H1 (cell line): Measurements from ENCODE around the gene S100A12.

Source experiments
- CHD2 ChIP-seq: IDR thresholded peaks from 2 replicates; pipeline ENCODE4 v1.6.1; 2012; ENCODE audit warnings: low read length, improper control_type of control experiment
- POLR2A ChIP-seq, 2 experiments: IDR thresholded peaks; 1 replicate in 1 of 2; 2 replicates in 1 of 2; pipeline ENCODE4 v1.6.1; 2011; ENCODE audit warnings: low read depth in 2 of 2, low read length in 2 of 2, mild to moderate bottlenecking in 2 of 2; ENCODE audit errors: control extremely low read depth in 1 of 2
- POLR2AphosphoS5 ChIP-seq: IDR thresholded peaks from 2 replicates; pipeline ENCODE4 v1.6.1; 2011; ENCODE audit warnings: low read depth, low read length
- RAD21 ChIP-seq, 2 experiments: IDR thresholded peaks in 1 of 2; conservative IDR thresholded peaks in 1 of 2; 2 replicates each; pipeline ENCODE4 v1.6.1; 2011; ENCODE audit warnings: low read depth in 2 of 2, low read length in 2 of 2, improper control_type of control experiment in 1 of 2, inconsistent platforms in 1 of 2, mild to moderate bottlenecking in 1 of 2, moderate library complexity in 1 of 2
- RFX5 ChIP-seq: IDR thresholded peaks from 2 replicates; pipeline ENCODE4 v1.6.1; 2011; ENCODE audit warnings: low read depth, low read length, improper control_type of control experiment, borderline replicate concordance
- SUZ12 ChIP-seq: fragments of 200-600 bp; sonication (generic); IDR thresholded peaks from 2 replicates; pipeline ENCODE4 v1.6.1; 2012; ENCODE audit warnings: mild to moderate bottlenecking, inconsistent platforms, low read length, moderate library complexity, mixed read lengths
- TF ChIP-seq, protein P1 (sequence below), 3 experiments: IDR thresholded peaks; 1 replicate in 2 of 3; 2 replicates in 1 of 3; pipeline versions ENCODE4 v1.5.1 to v1.6.1; 2011; ENCODE audit warnings: low read length in 3 of 3, mild to moderate bottlenecking in 3 of 3, inconsistent platforms in 2 of 3, low read depth in 1 of 3, moderate library complexity in 1 of 3; ENCODE audit not compliant: insufficient read depth in 1 of 3; ENCODE audit errors: control extremely low read depth in 1 of 3
- TF ChIP-seq, protein P2 (sequence below): fragments of 300-600 bp; sonication (generic); IDR thresholded peaks from 2 replicates; pipeline ENCODE4 v1.7.1; 2012; ENCODE audit warnings: low read length, moderate library complexity, mild to moderate bottlenecking, inconsistent platforms; ENCODE audit not compliant: insufficient replicate concordance
- TF ChIP-seq, protein P3 (sequence below): IDR thresholded peaks from 2 replicates; pipeline ENCODE4 v1.6.1; 2011; ENCODE audit warnings: low read length, improper control_type of control experiment

DNA sequence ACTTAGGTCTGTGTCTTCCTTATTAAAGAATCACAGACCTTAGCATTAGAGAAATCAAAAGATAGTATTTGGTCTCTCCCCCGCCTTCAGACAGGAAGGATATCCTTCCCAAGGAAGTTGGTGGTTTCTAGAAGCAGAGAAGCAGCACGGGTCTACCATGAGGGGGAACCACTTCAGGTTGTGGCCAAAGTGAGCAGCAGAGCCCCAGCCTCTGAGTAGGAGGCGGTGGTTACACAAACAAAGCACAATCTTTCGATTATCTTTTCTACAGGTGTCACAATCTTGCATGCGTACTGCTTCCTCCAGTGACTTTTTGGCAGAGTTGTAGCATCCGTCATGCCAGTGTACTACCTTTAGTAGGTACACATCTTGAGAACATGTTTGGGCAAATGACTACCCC lies 35.6 kb downstream of the S100A12 start:
- TF ChIP-seq, protein P1, sequence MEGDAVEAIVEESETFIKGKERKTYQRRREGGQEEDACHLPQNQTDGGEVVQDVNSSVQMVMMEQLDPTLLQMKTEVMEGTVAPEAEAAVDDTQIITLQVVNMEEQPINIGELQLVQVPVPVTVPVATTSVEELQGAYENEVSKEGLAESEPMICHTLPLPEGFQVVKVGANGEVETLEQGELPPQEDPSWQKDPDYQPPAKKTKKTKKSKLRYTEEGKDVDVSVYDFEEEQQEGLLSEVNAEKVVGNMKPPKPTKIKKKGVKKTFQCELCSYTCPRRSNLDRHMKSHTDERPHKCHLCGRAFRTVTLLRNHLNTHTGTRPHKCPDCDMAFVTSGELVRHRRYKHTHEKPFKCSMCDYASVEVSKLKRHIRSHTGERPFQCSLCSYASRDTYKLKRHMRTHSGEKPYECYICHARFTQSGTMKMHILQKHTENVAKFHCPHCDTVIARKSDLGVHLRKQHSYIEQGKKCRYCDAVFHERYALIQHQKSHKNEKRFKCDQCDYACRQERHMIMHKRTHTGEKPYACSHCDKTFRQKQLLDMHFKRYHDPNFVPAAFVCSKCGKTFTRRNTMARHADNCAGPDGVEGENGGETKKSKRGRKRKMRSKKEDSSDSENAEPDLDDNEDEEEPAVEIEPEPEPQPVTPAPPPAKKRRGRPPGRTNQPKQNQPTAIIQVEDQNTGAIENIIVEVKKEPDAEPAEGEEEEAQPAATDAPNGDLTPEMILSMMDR (IDR thresholded peaks at IDR 0.05; ENCODE audit: control extremely low read depth in 1 of 3, insufficient read depth in 1 of 3, low read depth in 1 of 3, low read length in 3 of 3) = no peak
- TF ChIP-seq POLR2A (IDR thresholded peaks at IDR 0.05; ENCODE audit: control extremely low read depth in 1 of 2, low read depth in 2 of 2, low read length in 2 of 2) = no peak
- TF ChIP-seq, protein P2, sequence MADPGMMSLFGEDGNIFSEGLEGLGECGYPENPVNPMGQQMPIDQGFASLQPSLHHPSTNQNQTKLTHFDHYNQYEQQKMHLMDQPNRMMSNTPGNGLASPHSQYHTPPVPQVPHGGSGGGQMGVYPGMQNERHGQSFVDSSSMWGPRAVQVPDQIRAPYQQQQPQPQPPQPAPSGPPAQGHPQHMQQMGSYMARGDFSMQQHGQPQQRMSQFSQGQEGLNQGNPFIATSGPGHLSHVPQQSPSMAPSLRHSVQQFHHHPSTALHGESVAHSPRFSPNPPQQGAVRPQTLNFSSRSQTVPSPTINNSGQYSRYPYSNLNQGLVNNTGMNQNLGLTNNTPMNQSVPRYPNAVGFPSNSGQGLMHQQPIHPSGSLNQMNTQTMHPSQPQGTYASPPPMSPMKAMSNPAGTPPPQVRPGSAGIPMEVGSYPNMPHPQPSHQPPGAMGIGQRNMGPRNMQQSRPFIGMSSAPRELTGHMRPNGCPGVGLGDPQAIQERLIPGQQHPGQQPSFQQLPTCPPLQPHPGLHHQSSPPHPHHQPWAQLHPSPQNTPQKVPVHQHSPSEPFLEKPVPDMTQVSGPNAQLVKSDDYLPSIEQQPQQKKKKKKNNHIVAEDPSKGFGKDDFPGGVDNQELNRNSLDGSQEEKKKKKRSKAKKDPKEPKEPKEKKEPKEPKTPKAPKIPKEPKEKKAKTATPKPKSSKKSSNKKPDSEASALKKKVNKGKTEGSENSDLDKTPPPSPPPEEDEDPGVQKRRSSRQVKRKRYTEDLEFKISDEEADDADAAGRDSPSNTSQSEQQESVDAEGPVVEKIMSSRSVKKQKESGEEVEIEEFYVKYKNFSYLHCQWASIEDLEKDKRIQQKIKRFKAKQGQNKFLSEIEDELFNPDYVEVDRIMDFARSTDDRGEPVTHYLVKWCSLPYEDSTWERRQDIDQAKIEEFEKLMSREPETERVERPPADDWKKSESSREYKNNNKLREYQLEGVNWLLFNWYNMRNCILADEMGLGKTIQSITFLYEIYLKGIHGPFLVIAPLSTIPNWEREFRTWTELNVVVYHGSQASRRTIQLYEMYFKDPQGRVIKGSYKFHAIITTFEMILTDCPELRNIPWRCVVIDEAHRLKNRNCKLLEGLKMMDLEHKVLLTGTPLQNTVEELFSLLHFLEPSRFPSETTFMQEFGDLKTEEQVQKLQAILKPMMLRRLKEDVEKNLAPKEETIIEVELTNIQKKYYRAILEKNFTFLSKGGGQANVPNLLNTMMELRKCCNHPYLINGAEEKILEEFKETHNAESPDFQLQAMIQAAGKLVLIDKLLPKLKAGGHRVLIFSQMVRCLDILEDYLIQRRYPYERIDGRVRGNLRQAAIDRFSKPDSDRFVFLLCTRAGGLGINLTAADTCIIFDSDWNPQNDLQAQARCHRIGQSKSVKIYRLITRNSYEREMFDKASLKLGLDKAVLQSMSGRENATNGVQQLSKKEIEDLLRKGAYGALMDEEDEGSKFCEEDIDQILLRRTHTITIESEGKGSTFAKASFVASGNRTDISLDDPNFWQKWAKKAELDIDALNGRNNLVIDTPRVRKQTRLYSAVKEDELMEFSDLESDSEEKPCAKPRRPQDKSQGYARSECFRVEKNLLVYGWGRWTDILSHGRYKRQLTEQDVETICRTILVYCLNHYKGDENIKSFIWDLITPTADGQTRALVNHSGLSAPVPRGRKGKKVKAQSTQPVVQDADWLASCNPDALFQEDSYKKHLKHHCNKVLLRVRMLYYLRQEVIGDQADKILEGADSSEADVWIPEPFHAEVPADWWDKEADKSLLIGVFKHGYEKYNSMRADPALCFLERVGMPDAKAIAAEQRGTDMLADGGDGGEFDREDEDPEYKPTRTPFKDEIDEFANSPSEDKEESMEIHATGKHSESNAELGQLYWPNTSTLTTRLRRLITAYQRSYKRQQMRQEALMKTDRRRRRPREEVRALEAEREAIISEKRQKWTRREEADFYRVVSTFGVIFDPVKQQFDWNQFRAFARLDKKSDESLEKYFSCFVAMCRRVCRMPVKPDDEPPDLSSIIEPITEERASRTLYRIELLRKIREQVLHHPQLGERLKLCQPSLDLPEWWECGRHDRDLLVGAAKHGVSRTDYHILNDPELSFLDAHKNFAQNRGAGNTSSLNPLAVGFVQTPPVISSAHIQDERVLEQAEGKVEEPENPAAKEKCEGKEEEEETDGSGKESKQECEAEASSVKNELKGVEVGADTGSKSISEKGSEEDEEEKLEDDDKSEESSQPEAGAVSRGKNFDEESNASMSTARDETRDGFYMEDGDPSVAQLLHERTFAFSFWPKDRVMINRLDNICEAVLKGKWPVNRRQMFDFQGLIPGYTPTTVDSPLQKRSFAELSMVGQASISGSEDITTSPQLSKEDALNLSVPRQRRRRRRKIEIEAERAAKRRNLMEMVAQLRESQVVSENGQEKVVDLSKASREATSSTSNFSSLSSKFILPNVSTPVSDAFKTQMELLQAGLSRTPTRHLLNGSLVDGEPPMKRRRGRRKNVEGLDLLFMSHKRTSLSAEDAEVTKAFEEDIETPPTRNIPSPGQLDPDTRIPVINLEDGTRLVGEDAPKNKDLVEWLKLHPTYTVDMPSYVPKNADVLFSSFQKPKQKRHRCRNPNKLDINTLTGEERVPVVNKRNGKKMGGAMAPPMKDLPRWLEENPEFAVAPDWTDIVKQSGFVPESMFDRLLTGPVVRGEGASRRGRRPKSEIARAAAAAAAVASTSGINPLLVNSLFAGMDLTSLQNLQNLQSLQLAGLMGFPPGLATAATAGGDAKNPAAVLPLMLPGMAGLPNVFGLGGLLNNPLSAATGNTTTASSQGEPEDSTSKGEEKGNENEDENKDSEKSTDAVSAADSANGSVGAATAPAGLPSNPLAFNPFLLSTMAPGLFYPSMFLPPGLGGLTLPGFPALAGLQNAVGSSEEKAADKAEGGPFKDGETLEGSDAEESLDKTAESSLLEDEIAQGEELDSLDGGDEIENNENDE = no peak
- TF ChIP-seq, protein P3, sequence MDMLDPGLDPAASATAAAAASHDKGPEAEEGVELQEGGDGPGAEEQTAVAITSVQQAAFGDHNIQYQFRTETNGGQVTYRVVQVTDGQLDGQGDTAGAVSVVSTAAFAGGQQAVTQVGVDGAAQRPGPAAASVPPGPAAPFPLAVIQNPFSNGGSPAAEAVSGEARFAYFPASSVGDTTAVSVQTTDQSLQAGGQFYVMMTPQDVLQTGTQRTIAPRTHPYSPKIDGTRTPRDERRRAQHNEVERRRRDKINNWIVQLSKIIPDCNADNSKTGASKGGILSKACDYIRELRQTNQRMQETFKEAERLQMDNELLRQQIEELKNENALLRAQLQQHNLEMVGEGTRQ = no peak
- TF ChIP-seq RAD21 (IDR thresholded peaks at IDR 0.05 in 1 of 2, conservative IDR thresholded peaks at IDR 0.05 in 1 of 2; ENCODE audit: low read depth in 2 of 2, low read length in 2 of 2) = no peak
- TF ChIP-seq SUZ12 = no peak
- TF ChIP-seq CHD2 = no peak
- no peak for TF ChIP-seq RFX5
- no peak for TF ChIP-seq POLR2AphosphoS5
